H9 (cell line): ENCODE measurements around the gene DTNB. TPM values are rescaled to one million over a fixed set of nuclear protein-coding genes. Genes with fewer than 3 reads are reported as not detected.

ENCODE experiments used
- DNase-seq: peaks from one replicate; pipeline ENCODE4 v3.0.0-alpha.2; 2017
- H2AFZ ChIP-seq: one replicate; pipeline ENCODE4 v1.6.1; 2013; ENCODE audit warnings: mild to moderate bottlenecking, low read length, control low read depth, moderate library complexity
- H2AK5ac ChIP-seq: 2 replicates; pipeline ENCODE4 v1.6.1; 2013; ENCODE audit warnings: low read length, control low read depth, mixed read lengths; ENCODE audit not compliant: insufficient read length
- H2BK120ac ChIP-seq: one replicate; pipeline ENCODE4 v1.6.1; 2013; ENCODE audit warnings: low read depth, mild to moderate bottlenecking, low read length, control low read depth, inconsistent platforms; ENCODE audit not compliant: poor library complexity, severe bottlenecking
- H2BK12ac ChIP-seq: 2 replicates; pipeline ENCODE4 v1.6.1; 2013; ENCODE audit warnings: low read length, control low read depth, mixed read lengths, low read depth; ENCODE audit not compliant: insufficient read length
- H2BK15ac ChIP-seq: 2 replicates; pipeline ENCODE4 v1.6.1; 2013; ENCODE audit warnings: low read depth, low read length, control low read depth
- H2BK20ac ChIP-seq: one replicate; pipeline ENCODE4 v1.6.1; 2013; ENCODE audit warnings: low read depth, mild to moderate bottlenecking, low read length, control low read depth, inconsistent platforms; ENCODE audit not compliant: poor library complexity, severe bottlenecking
- H2BK5ac ChIP-seq: 2 replicates; pipeline ENCODE4 v1.6.1; 2013; ENCODE audit warnings: low read length, control low read depth, mixed read lengths; ENCODE audit not compliant: insufficient read length
- H3K14ac ChIP-seq: 2 replicates; pipeline ENCODE4 v1.6.1; 2013; ENCODE audit warnings: low read length, control low read depth; ENCODE audit not compliant: insufficient read depth
- H3K18ac ChIP-seq: 2 replicates; pipeline ENCODE4 v1.6.1; 2013; ENCODE audit warnings: low read depth, mild to moderate bottlenecking, mixed read lengths, low read length, control low read depth; ENCODE audit not compliant: insufficient read length
- H3K23ac ChIP-seq: 2 replicates; pipeline ENCODE4 v1.6.1; 2013; ENCODE audit warnings: low read length, control low read depth, mixed read lengths, low read depth; ENCODE audit not compliant: insufficient read length
- H3K23me2 ChIP-seq: 2 replicates; pipeline ENCODE4 v1.6.1; 2013; ENCODE audit warnings: low read depth, mild to moderate bottlenecking, mixed read lengths, low read length, control low read depth; ENCODE audit not compliant: insufficient read length, poor library complexity, severe bottlenecking
- H3K27ac ChIP-seq: 2 replicates; pipeline ENCODE4 v1.5.1; 2013; ENCODE audit warnings: low read length, control low read depth, mixed read lengths, low read depth; ENCODE audit not compliant: insufficient read length
- H3K27me3 ChIP-seq: 2 replicates; pipeline ENCODE4 v1.6.1; 2013; ENCODE audit warnings: low read length, control low read depth, inconsistent platforms; ENCODE audit not compliant: insufficient read depth
- H3K4ac ChIP-seq: 2 replicates; pipeline ENCODE4 v1.6.1; 2013; ENCODE audit warnings: low read depth, mild to moderate bottlenecking, control low read depth, inconsistent platforms, low read length, moderate library complexity
- H3K4me1 ChIP-seq: 2 replicates; pipeline ENCODE4 v1.6.1; 2013; ENCODE audit warnings: low read length, control low read depth, inconsistent platforms; ENCODE audit not compliant: insufficient read depth
- H3K4me2 ChIP-seq: 2 replicates; pipeline ENCODE4 v1.6.1; 2013; ENCODE audit warnings: low read length, control low read depth, mixed read lengths; ENCODE audit not compliant: insufficient read length, insufficient read depth
- H3K56ac ChIP-seq: 2 replicates; pipeline ENCODE4 v1.6.1; 2013; ENCODE audit warnings: low read depth, mild to moderate bottlenecking, mixed read lengths, low read length, control low read depth; ENCODE audit not compliant: insufficient read length
- H3K79me1 ChIP-seq: 2 replicates; pipeline ENCODE4 v1.6.1; 2013; ENCODE audit warnings: low read depth, mild to moderate bottlenecking, moderate library complexity, low read length, control low read depth, inconsistent platforms; ENCODE audit not compliant: insufficient read depth, poor library complexity, severe bottlenecking
- H3K79me2 ChIP-seq: 2 replicates; pipeline ENCODE4 v1.6.1; 2013; ENCODE audit warnings: low read length, control low read depth, inconsistent platforms; ENCODE audit not compliant: insufficient read depth
- H3K9ac ChIP-seq: 2 replicates; pipeline ENCODE4 v1.6.1; 2013; ENCODE audit warnings: low read length, control low read depth, mixed read lengths; ENCODE audit not compliant: insufficient read length; ENCODE audit errors: extremely low read depth
- H3K9me3 ChIP-seq: one replicate; pipeline ENCODE4 v1.6.1; 2013; ENCODE audit warnings: low read depth, low read length, inconsistent platforms; ENCODE audit not compliant: control insufficient read depth
- H3T11ph ChIP-seq: one replicate; pipeline ENCODE4 v1.6.1; 2013; ENCODE audit warnings: mild to moderate bottlenecking, low read length, control low read depth, inconsistent platforms
- H4K20me1 ChIP-seq: one replicate; pipeline ENCODE4 v1.6.1; 2013; ENCODE audit not compliant: control insufficient read depth, insufficient read length, insufficient read depth
- H4K5ac ChIP-seq: 2 replicates; pipeline ENCODE4 v1.6.1; 2013; ENCODE audit warnings: low read depth, mild to moderate bottlenecking, mixed read lengths, low read length, control low read depth; ENCODE audit not compliant: insufficient read length
- H4K8ac ChIP-seq: replicated peaks from 2 replicates; pipeline ENCODE4 v1.6.1; 2013; ENCODE audit warnings: low read length, control low read depth, mixed read lengths, low read depth; ENCODE audit not compliant: insufficient read length
- H4K91ac ChIP-seq: 2 replicates; pipeline ENCODE4 v1.6.1; 2013; ENCODE audit warnings: low read depth, mild to moderate bottlenecking, moderate library complexity, mixed read lengths, low read length, control low read depth; ENCODE audit not compliant: insufficient read length
- H3K27ac Mint-ChIP-seq, 3 experiments: 2 replicates in 2 of 3; 3 replicates in 1 of 3; pipeline ENCODE4 v1.8.0; 2020 to 2021; ENCODE audit warnings: mixed read lengths in 3 of 3, mild to moderate bottlenecking in 1 of 3, moderate library complexity in 1 of 3
- H3K27me3 Mint-ChIP-seq: 2 replicates; pipeline ENCODE4 v1.8.0; 2021; ENCODE audit warnings: low read depth, mild to moderate bottlenecking, moderate library complexity, mixed read lengths
- H3K36me3 Mint-ChIP-seq, 3 experiments: 2 replicates in 2 of 3; 3 replicates in 1 of 3; pipeline ENCODE4 v1.8.0; 2020 to 2021; ENCODE audit warnings: low read depth in 3 of 3, mixed read lengths in 3 of 3; ENCODE audit not compliant: insufficient read depth in 1 of 3
- H3K4me1 Mint-ChIP-seq, 2 experiments: 2 replicates each; pipeline ENCODE4 v1.8.0; 2020; ENCODE audit warnings: mixed read lengths in 2 of 2
- H3K4me3 Mint-ChIP-seq, 2 experiments: 2 replicates in 1 of 2; 3 replicates in 1 of 2; pipeline ENCODE4 v1.8.0; 2020 to 2021; ENCODE audit warnings: mild to moderate bottlenecking in 2 of 2, mixed read lengths in 2 of 2, moderate library complexity in 1 of 2
- H3K9me3 Mint-ChIP-seq, 2 experiments: 2 replicates in 1 of 2; 3 replicates in 1 of 2; pipeline ENCODE4 v1.8.0; 2020; ENCODE audit warnings: mild to moderate bottlenecking in 2 of 2, mixed read lengths in 2 of 2, moderate library complexity in 1 of 2
- CTCF ChIP-seq: fragments of 200-600 bp; sonication (generic); conservative IDR thresholded peaks from 3 replicates; pipeline ENCODE4 v1.8.0; 2021; ENCODE audit warnings: antibody characterized with exemption, mild to moderate bottlenecking
- WGBS: extraction: QIAGEN DNeasy Blood & Tissue Kit; methylation state at CpG from one replicate; pipeline ENCODE4 v1.1.7; 2013; ENCODE audit warnings: missing lambda C conversion rate, low lambda C conversion rate, mixed read lengths; ENCODE audit not compliant: insufficient read length; ENCODE audit errors: extremely low coverage; 5-methylcytosine and 5-hydroxymethylcytosine counted together
- total RNA-seq: library from RNA; stranded (reverse); gene quantifications from 2 replicates; pipeline ENCODE4 v1.2.1, GENCODE V29; 2021

DTNB gene
- total RNA-seq, 1 experiment from 2014 or later, result 26.7 TPM

GRCh38 chr2:25480561-25480960 lies 192.8 kb downstream of the DTNB start:
- Histone ChIP-seq H4K91ac (no peak overlapping the region), H3K9ac (no peak overlapping the region), H4K8ac (no peak overlapping the region), H3K79me2 (no peaks in the 10 kb centered on the region), H3K79me1 (no peaks in the 10 kb centered on the region), H2AFZ (no peak overlapping the region), H3K9me3 (no peaks in the 10 kb centered on the region), H3T11ph (no peak overlapping the region), H4K5ac (no peak overlapping the region), H4K20me1 (no peaks in the 10 kb centered on the region), H2AK5ac (no peak overlapping the region), H3K18ac (no peak overlapping the region), H3K23ac (no peak overlapping the region), H2BK20ac (no peak overlapping the region), H2BK12ac (no peak overlapping the region), H3K4me2 (no peak overlapping the region), H2BK15ac (no peak overlapping the region), H3K23me2 (no peaks in the 10 kb centered on the region), H3K4ac (no peak overlapping the region), H3K14ac (no peak overlapping the region), H3K27ac (no peak overlapping the region), H2BK5ac (no peak overlapping the region), H2BK120ac (no peak overlapping the region), H3K56ac (no peak overlapping the region), H3K27me3 (no peaks in the 10 kb centered on the region), H3K4me1 (no peaks in the 10 kb centered on the region)
- Mint-ChIP-seq H3K9me3 (peaks cover 9 to 11% of the 10 kb centered on the region in 2 experiments; a peak in 4 of 5 replicates), H3K27me3 (no peaks in the 10 kb centered on the region), H3K36me3 (peaks cover 13 to 16% (median 15%) of the 10 kb centered on the region in 3 experiments), H3K4me1 (no peaks in the 10 kb centered on the region), H3K4me3 (no peak overlapping the region), H3K27ac (no peak overlapping the region)
- WGBS, result no CpG with 5 or more reads among the region's 7 CpGs
- TF ChIP-seq CTCF, result no peak
- no peak for DNase-seq
